Loucy (cell line): ENCODE data around the gene ACAA2.
A peak's percentile ranks its signal among the peaks of the same experiment; 100 is the strongest.

ENCODE experiments used
- H2AFZ ChIP-seq: fragments of 200-600 bp; sonication (generic); 2 replicates; pipeline ENCODE4 v1.6.0; 2016; ENCODE audit warnings: antibody characterized with exemption, mild to moderate bottlenecking, low read length, moderate library complexity
- H3F3A ChIP-seq: fragments of 200-600 bp; 2 replicates; pipeline ENCODE4 v1.6.0; 2016; ENCODE audit warnings: antibody characterized with exemption, low read depth, mild to moderate bottlenecking
- H3K27me3 ChIP-seq: fragments of 200-600 bp; sonication (generic); 2 replicates; pipeline ENCODE4 v1.6.1; 2014; ENCODE audit warnings: low read length, mild to moderate bottlenecking; ENCODE audit not compliant: insufficient read depth, poor library complexity, severe bottlenecking
- H3K36me3 ChIP-seq: fragments of 200-600 bp; sonication (generic); 2 replicates; pipeline ENCODE4 v1.6.1; 2016; ENCODE audit warnings: low read length; ENCODE audit not compliant: insufficient read depth
- H3K4me1 ChIP-seq: fragments of 200-600 bp; sonication (generic); 2 replicates; pipeline ENCODE4 v1.5.1; 2014; ENCODE audit warnings: low read length, mild to moderate bottlenecking; ENCODE audit not compliant: insufficient read depth, poor library complexity, severe bottlenecking
- H3K4me2 ChIP-seq: fragments of 200-600 bp; sonication (generic); 2 replicates; pipeline ENCODE4 v1.6.0; 2014; ENCODE audit warnings: antibody characterized with exemption, low read length, low read depth, mild to moderate bottlenecking; ENCODE audit not compliant: poor library complexity, severe bottlenecking
- H3K4me3 ChIP-seq: fragments of 200-600 bp; sonication (generic); 2 replicates; pipeline ENCODE4 v1.5.1; 2014; ENCODE audit warnings: low read length, mild to moderate bottlenecking, mixed read lengths; ENCODE audit not compliant: poor library complexity, severe bottlenecking
- H3K79me2 ChIP-seq: fragments of 200-600 bp; sonication (generic); 2 replicates; pipeline ENCODE4 v1.6.1; 2014; ENCODE audit warnings: low read length; ENCODE audit not compliant: insufficient read depth
- H3K9ac ChIP-seq: fragments of 200-600 bp; sonication (generic); 2 replicates; pipeline ENCODE4 v1.6.0; 2014; ENCODE audit warnings: mild to moderate bottlenecking, low read depth, low read length, moderate library complexity; ENCODE audit not compliant: poor library complexity, severe bottlenecking
- H3K9me2 ChIP-seq: fragments of 200-600 bp; sonication (generic); replicated peaks from 2 replicates; pipeline ENCODE4 v1.6.1; 2016; ENCODE audit warnings: low read depth, low read length, mixed read lengths
- H3K9me3 ChIP-seq: fragments of 200-600 bp; sonication (generic); 2 replicates; pipeline ENCODE4 v1.6.1; 2014; ENCODE audit warnings: mild to moderate bottlenecking, antibody characterized with exemption, low read length, low read depth; ENCODE audit not compliant: insufficient read depth
- H4K20me1 ChIP-seq: fragments of 200-600 bp; sonication (generic); 2 replicates; pipeline ENCODE4 v1.6.0; 2014; ENCODE audit warnings: antibody characterized with exemption, low read length, mild to moderate bottlenecking; ENCODE audit not compliant: insufficient read depth, poor library complexity, severe bottlenecking
- CTCF ChIP-seq: fragments of 200-600 bp; sonication (generic); conservative IDR thresholded peaks from 2 replicates; pipeline ENCODE4 v1.5.1; 2014; ENCODE audit warnings: mild to moderate bottlenecking, antibody characterized with exemption, low read length
- EZH2phosphoT487 ChIP-seq: fragments of 200-600 bp; IDR thresholded peaks from 2 replicates; pipeline ENCODE4 v1.6.1; 2018; ENCODE audit warnings: antibody characterized with exemption, mild to moderate bottlenecking, moderate library complexity, borderline replicate concordance

ACAA2 gene

GRCh38 chr18:49819823-49820671, 6.7 kb upstream of the ACAA2 start:
- Histone ChIP-seq H3K79me2 (no peaks in the 10 kb centered on the region), H3K9me2 (no peaks in the 10 kb centered on the region), H2AFZ (no peak overlapping the region), H3K9ac (no peak overlapping the region), H3K36me3 (no peaks in the 10 kb centered on the region), H3K4me1 (peaks cover 18% of the 10 kb centered on the region), H3K9me3 (no peaks in the 10 kb centered on the region), H3K4me2 (peak overlapping the region; percentile 64), H3K27me3 (no peaks in the 10 kb centered on the region), H3F3A (no peaks in the 10 kb centered on the region), H3K4me3 (peak overlapping the region; percentile 46), H4K20me1 (no peaks in the 10 kb centered on the region)
- no peak for TF ChIP-seq CTCF
- TF ChIP-seq EZH2phosphoT487: no peak

- Histone ChIP-seq H4K20me1 (no peaks in the 10 kb centered on the region), H3K9ac (no peak overlapping the region), H3K79me2 (no peaks in the 10 kb centered on the region), H3K36me3 (no peaks in the 10 kb centered on the region), H3K4me2 (peak overlapping the region; percentile 64), H3K9me3 (no peaks in the 10 kb centered on the region), H2AFZ (no peak overlapping the region), H3F3A (no peaks in the 10 kb centered on the region), H3K9me2 (no peaks in the 10 kb centered on the region), H3K27me3 (no peaks in the 10 kb centered on the region), H3K4me3 (no peak overlapping the region), H3K4me1 (peaks cover 20% of the 10 kb centered on the region)
- TF ChIP-seq CTCF (no peak), EZH2phosphoT487 (no peak)
Measured at GRCh38 chr18:49819071-49819662, 5.8 kb upstream of the ACAA2 start.

- Histone ChIP-seq H3K36me3 (no peaks in the 10 kb centered on the region), H3K4me2 (no peak overlapping the region), H3K9me2 (no peaks in the 10 kb centered on the region), H3K4me1 (peaks cover 22% of the 10 kb centered on the region), H3F3A (no peaks in the 10 kb centered on the region), H3K79me2 (peaks cover 2% of the 10 kb centered on the region), H4K20me1 (no peaks in the 10 kb centered on the region), H3K9me3 (no peaks in the 10 kb centered on the region), H3K4me3 (no peak overlapping the region), H3K27me3 (no peaks in the 10 kb centered on the region), H3K9ac (no peak overlapping the region), H2AFZ (no peak overlapping the region)
- TF ChIP-seq CTCF (no peak), EZH2phosphoT487 (no peak)
Measured at GRCh38 chr18:49817947-49818346, 4.6 kb upstream of the ACAA2 start.
